Kidney (tissue), 22 donors: Measurements from ENCODE around the gene PODN. TPM values are rescaled to one million over a fixed set of nuclear protein-coding genes. Genes with fewer than 3 reads are reported as not detected.

Source experiments
- DNase-seq, 5 donors: peaks; one replicate each; pipeline ENCODE4 v3.0.0-alpha.2; 2013 to 2020
- FAIRE-seq: peaks from 2 replicates; lab custom pipeline; 2012; peaks lifted over from hg19 to GRCh38; lab: Jason Lieb, UNC
- H3K27ac ChIP-seq, 2 donors: one replicate each; pipeline ENCODE4 v1.7.0; 2013; ENCODE audit warnings: low read depth in 2 of 2, low read length in 2 of 2, inconsistent platforms in 1 of 2
- H3K27me3 ChIP-seq: one replicate; pipeline ENCODE4 v1.7.1; 2013; ENCODE audit warnings: low read length, inconsistent platforms; ENCODE audit not compliant: control insufficient read depth, insufficient read depth
- H3K36me3 ChIP-seq, 3 donors: one replicate each; pipeline versions ENCODE4 v1.7.0 to v1.7.1; 2013; ENCODE audit warnings: low read length in 3 of 3, control low read depth in 1 of 3, inconsistent platforms in 1 of 3; ENCODE audit not compliant: insufficient read depth in 3 of 3, control insufficient read depth in 2 of 3
- H3K4me1 ChIP-seq, 3 donors: one replicate each; pipeline versions ENCODE4 v1.7.0 to v1.7.1; 2013; ENCODE audit warnings: low read length in 3 of 3, inconsistent platforms in 1 of 3, low read depth in 1 of 3; ENCODE audit not compliant: control insufficient read depth in 2 of 3, insufficient read depth in 2 of 3
- H3K4me3 ChIP-seq, 3 donors: one replicate each; pipeline versions ENCODE4 v1.7.0 to v1.8.1; 2013; ENCODE audit warnings: low read length in 3 of 3, control low read depth in 1 of 3, inconsistent platforms in 1 of 3
- H3K9ac ChIP-seq, 3 donors: one replicate each; pipeline versions ENCODE4 v1.7.0 to v1.7.1; 2013; ENCODE audit warnings: low read length in 3 of 3, control low read depth in 1 of 3, inconsistent platforms in 1 of 3
- H3K9me3 ChIP-seq, 3 donors: one replicate each; pipeline versions ENCODE4 v1.7.0 to v1.7.1; 2013; ENCODE audit warnings: low read length in 3 of 3, control low read depth in 1 of 3, inconsistent platforms in 1 of 3; ENCODE audit not compliant: control insufficient read depth in 2 of 3, insufficient read depth in 1 of 3
- CTCF ChIP-seq: IDR thresholded peaks from 3 replicates; pipeline ENCODE4 v1.5.1; 2012; ENCODE audit warnings: mild to moderate bottlenecking, moderate library complexity, borderline replicate concordance; ENCODE audit not compliant: insufficient read depth; ENCODE audit errors: extremely low read depth
- intact Hi-C: fragments of 100-400 bp; cut with DNase I; formaldehyde crosslinking; loops from one replicate; pipeline ENCODE4 v1.11.1; 2022
- long read RNA-seq, 10 donors: library from polyadenylated mRNA in 1 of 10; unstranded in 1 of 10; transcript quantifications; one replicate each; pipeline ENCODE4 v2.0.0 and lab custom pipeline, GENCODE V29; 2021 to 2026
- polyA plus RNA-seq: library from polyadenylated mRNA; stranded (reverse); fragments of 350-450 nt; fragmentation: Illumina TruSeq; extraction: RNeasy Lipid Tissue Mini Kit (QIAGEN cat#74804); gene quantifications from one replicate; pipeline ENCODE4 v1.2.3, GENCODE V29; 2014; ENCODE audit warnings: low read depth, low replicate concordance; ENCODE audit not compliant: insufficient read depth
- total RNA-seq: library from RNA; stranded (reverse); fragmentation: NEBNext Ultra II Directional; extraction: Animal tissue kit (Norgen Biotek cat#: 25700); gene quantifications from one replicate; pipeline ENCODE4 v1.2.1, GENCODE V29; 2021
- donor health status: control.
- donor health status: control.
- donor health status: control.
- donor health status: control.
- donor health status: control.
- donor health status: DM: yes; HTN: yes; CAD: no.
- donor health status: Normal renal cell carcinoma (clear cell type).

PODN gene
- total RNA-seq: 8.1 TPM
- polyA plus RNA-seq: 1.4 TPM
- long read RNA-seq, donor 1: 0 reads
- long read RNA-seq, donor 2: 0 reads
- long read RNA-seq, donor 3: 0 reads
- long read RNA-seq, donor 4: 0 reads
- long read RNA-seq, donor 5: 0 reads
- long read RNA-seq, donor 6: 0 reads
- long read RNA-seq, donor 7, partial matches to known transcripts: 2 of 4 reads
- long read RNA-seq, donor 7, other reads (novel, unspliced or antisense): 1 of 4 reads
- long read RNA-seq, donor 8: 0 reads
- long read RNA-seq, donor 9: 0 reads
- long read RNA-seq, donor 10: 0 reads

- no peaks in the 10 kb centered on the region for H3K9me3 ChIP-seq
- FAIRE-seq (no peak), DNase-seq (peak; percentile 42 to 75 (median 64))
- intact Hi-C loops: no loop called here
- H3K27ac ChIP-seq: no peak within 1 kb of the TSS
- no peaks in the 10 kb centered on the region for H3K36me3 ChIP-seq
- peak within 1 kb of the TSS in 1 of 3 donors; percentile 44 for H3K4me3 ChIP-seq
- H3K9ac ChIP-seq: peak within 1 kb of the TSS in 1 of 3 donors; percentile 19
- TF ChIP-seq CTCF: no peak
- peaks cover 0 to 3% (median 0%) of the 10 kb centered on the region in 3 donors for H3K4me1 ChIP-seq
- no peaks in the 10 kb centered on the region for H3K27me3 ChIP-seq
These were observed at the start of gene PODN for GRCh38 chr1:53061859-53062707. Gene PODN (plus strand): TSS chr1:53062213. CDS start chr1:53069856, 7,643 bp downstream.

- Histone ChIP-seq H3K36me3 (no peaks in the 10 kb centered on the region), H3K9me3 (no peaks in the 10 kb centered on the region), H3K9ac (peak overlapping the region; percentile 56 to 90 (median 79)), H3K4me1 (peaks cover 0 to 6% (median 0%) of the 10 kb centered on the region in 3 donors), H3K27ac (no peak overlapping the region), H3K4me3 (peak overlapping the region; percentile 88 to 96 (median 91)), H3K27me3 (no peaks in the 10 kb centered on the region)
- DNase-seq (peak; percentile 75 to 95 (median 82)), FAIRE-seq (peak; percentile 80)
- intact Hi-C loops: no loop called here
- no peak for TF ChIP-seq CTCF
These were observed 47.1 kb upstream of the PODN start for GRCh38 chr1:53014791-53015507.

GRCh38 chr1:53015508-53015860 lies 46.5 kb upstream of the PODN start:
- H3K27ac ChIP-seq: no peak overlapping the region
- H3K4me1 ChIP-seq: peaks cover 0 to 6% (median 0%) of the 10 kb centered on the region in 3 donors
- no peaks in the 10 kb centered on the region for H3K9me3 ChIP-seq
- no peak for DNase-seq
- peak overlapping the region in 2 of 3 donors; percentile 79 to 90 for H3K9ac ChIP-seq
- no peak for FAIRE-seq
- intact Hi-C loops: no loop called here
- H3K36me3 ChIP-seq: no peaks in the 10 kb centered on the region
- TF ChIP-seq CTCF: no peak
- H3K4me3 ChIP-seq: peak overlapping the region; percentile 88 to 96 (median 91)
- no peaks in the 10 kb centered on the region for H3K27me3 ChIP-seq
